HG03064 (cell line): Measurements from ENCODE around the gene DYNC1H1.

Experiments
- ATAC-seq: cut with Tn5 transposase; IDR thresholded peaks from one replicate; pipeline ENCODE4 v1.9.1; 2021; ENCODE audit warnings: low read depth; ENCODE audit not compliant: unreplicated experiment

Gene DYNC1H1

DNA sequence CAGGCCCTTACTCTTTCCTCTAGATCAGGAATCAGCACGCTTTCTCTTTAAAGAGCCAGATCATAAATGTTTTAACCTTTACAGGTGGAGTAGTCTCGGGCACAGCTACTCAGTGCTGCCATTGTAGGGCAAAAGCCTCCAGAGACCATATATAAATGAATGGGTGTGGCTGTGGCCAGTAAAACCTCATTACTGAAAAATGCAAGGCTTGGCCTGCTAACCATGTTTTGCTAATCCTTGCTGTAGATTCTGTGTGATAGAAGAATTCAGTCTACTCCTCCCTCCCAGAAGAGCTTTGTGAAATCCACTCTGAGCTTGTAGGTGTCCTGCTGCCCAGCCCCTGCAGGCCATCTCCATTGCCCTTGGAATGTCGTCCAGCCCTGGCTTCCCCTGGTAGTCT lies 64.4 kb downstream of the DYNC1H1 start:
- ATAC-seq = no peak

DNA sequence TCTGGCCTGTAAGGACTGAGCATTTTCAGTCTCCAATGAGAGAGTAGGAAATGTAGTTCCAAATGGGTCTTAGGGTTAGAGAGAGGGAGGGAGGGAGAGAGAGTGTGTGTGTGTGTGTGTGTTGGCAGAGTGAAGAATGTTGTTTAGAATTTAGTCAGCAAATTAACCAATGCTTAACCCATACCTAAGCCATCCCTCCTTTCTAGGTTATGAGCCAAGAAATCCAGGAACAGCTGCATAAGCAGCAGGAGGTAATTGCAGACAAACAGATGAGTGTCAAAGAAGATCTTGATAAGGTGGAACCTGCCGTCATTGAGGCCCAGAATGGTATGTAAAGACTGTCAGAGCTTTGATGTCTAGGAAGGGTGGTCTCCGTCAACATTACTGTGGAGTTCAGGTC lies 65.6 kb downstream of the DYNC1H1 start:
- ATAC-seq = no peak

DNA sequence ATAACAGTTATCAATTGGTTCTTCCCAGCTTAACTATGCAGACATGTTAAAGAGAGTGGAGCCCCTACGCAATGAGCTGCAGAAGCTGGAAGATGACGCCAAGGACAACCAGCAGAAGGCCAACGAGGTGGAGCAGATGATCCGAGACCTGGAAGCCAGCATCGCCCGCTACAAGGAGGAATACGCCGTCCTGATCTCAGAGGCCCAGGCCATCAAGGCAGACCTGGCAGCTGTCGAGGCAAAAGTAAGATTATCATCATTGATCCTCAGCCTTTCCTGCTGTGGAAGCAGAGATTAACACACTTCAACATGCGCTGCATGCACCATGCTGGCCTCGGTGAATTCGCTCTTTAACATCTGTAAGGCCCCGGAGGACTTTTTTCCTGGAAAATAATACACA lies 68.9 kb downstream of the DYNC1H1 start:
- no peak for ATAC-seq

DNA sequence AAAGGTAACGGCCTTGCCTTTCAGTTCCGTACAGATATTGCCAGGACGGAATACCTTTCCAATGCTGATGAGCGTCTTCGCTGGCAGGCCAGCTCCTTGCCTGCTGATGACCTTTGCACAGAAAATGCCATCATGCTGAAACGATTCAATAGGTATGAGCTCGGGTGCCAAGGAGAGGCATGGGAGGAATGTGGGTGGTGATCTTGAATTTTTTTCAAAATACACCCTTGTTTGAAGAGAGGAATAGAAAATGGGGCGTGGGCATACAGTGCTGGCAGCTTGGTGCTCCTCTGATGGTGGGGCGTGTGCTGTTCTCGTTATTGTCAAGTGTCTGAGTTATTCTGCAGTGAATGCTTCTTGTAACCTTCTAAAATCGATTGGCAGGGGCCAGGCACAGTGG lies 69.9 kb downstream of the DYNC1H1 start:
- no peak for ATAC-seq

DNA sequence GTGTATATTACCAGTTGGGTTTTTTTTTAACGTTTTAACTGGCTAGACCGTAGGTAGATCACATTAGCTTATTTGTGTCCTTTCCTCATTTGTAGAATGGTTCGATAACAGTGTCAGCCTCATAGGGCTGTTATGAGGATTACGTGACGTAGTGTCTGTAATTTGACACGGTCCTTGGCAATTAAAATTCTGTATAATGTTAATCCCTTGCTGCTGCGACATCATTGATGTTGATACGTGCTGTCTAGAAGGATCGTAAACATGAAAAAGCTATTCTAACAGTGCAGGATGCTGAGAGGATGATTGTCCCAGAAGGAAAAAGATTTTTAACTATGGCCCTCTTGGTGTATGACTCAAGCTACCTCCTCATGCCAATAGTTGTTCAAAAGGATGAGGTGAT lies 71.5 kb downstream of the DYNC1H1 start:
- ATAC-seq = no peak

DNA sequence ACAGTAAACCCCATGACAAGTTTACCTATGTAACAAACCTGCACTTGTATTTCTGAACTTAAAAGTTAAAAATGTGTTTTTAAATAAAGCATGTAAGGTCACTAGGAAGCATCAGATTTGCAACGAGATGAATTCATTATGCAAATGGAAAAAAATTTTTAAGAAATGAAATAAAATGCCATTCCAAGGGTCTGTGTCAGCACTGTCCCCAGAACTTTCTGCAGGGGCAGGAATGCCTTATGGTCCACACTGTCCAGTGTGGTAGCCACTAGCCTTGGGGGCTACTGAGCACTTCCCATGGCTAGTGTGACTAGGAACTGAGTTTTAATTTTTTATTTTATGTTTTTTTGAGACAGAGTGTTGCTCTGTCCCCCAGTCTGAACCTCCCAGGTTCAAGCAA lies 73.3 kb downstream of the DYNC1H1 start:
- no peak for ATAC-seq

DNA sequence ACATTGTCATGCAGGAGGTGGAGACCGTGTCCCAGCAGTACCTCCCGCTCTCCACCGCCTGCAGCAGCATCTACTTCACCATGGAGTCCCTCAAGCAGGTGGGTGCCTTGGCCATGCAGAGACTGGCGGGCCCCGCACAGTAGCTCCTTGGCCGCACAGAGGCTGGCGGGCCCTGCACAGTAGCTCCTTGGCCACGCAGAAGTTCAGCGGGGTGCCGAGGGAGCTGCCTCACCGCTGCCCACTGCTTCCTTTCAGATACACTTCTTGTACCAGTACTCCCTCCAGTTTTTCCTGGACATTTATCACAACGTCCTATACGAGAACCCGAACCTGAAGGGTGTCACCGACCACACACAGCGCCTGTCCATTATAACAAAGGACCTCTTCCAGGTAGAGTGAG lies 74.8 kb downstream of the DYNC1H1 start:
- ATAC-seq = no peak

DNA sequence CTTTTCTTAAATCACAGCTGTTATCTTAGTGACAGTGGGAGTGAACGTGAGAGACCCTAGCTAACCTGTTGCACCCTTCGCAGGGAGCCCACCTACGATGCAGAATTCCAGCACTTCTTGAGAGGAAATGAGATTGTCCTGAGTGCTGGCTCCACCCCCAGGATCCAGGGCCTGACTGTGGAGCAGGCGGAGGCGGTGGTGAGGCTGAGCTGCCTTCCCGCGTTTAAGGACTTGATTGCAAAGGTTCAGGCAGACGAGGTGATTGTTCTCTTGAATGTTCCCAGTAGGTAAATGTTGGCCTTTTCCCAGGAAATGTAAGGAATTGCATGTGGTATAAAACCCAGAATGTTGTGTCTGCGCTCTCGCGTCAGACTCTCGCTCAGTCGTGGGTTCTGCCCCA lies 75.8 kb downstream of the DYNC1H1 start:
- no peak for ATAC-seq

DNA sequence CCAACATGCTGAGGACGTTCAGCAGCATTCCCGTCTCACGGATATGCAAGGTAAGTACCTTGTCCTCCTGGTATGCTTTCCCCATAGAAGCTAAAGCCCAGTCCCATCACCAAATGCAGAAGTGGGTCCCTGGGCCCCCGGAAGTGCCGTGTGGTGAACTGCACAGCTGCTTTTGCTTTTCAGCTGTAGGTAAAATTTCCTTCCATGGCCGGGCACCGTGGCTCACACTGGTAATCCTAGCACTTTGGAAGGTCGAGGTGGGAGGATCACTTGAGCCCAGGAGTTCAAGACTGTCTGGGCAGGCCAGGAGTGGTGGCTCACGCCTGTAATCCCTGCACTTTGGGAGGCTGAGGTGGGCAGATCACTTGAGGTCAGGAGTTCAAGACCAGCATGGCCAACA lies 78.3 kb downstream of the DYNC1H1 start:
- no peak for ATAC-seq

DNA sequence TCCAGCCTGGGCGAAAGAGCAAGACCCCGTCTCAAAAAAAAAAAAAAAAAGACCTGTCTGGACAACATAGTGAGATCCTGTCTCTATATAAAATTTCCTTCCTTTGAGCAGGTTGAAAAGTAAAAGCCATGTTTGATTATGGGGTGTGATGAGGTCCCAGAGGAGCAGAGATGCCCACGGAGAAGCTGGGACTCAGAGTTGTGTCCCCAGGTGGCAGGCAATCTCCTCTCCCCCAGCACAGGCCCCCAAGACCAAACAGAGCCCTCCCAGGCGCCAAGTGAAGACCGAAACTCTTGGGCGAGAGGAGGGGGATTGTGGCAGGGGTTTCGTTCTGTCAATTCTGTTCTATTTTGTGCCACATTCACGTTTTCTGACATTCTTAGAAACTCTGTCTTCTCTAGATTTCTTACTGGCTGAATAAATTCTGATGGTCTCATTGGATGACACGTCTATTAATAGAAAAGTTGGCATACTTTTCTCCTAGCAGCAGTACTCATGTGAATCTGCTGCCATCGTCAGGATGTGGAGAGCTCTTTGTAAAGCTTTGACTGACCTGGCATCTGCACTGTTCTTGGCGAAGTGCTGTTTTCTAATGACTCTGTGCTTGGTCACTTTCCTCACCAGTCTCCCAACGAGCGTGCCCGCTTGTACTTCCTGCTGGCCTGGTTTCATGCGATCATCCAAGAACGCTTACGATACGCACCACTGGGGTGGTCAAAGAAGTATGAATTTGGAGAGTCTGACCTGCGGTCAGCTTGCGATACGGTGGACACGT lies 79.1 kb downstream of the DYNC1H1 start:
- ATAC-seq = no peak

DNA sequence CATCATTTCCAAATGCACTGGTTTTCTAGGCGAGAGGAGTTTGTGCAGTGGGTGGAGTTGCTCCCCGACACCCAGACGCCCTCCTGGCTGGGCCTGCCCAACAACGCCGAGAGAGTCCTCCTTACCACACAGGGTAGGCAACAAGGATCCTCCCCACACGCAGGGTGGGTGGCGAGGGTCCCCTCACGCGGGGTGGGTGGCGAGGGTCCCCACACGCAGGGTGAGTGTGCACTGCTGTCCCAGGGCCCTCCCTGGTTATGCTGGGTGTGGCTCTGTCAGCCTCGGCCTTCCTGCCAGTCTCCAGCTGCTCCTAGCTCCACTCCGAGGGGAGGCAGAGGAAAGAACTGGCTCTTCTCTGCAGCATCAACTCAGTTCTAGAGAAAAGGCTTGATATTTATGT lies 80.2 kb downstream of the DYNC1H1 start:
- no peak for ATAC-seq

DNA sequence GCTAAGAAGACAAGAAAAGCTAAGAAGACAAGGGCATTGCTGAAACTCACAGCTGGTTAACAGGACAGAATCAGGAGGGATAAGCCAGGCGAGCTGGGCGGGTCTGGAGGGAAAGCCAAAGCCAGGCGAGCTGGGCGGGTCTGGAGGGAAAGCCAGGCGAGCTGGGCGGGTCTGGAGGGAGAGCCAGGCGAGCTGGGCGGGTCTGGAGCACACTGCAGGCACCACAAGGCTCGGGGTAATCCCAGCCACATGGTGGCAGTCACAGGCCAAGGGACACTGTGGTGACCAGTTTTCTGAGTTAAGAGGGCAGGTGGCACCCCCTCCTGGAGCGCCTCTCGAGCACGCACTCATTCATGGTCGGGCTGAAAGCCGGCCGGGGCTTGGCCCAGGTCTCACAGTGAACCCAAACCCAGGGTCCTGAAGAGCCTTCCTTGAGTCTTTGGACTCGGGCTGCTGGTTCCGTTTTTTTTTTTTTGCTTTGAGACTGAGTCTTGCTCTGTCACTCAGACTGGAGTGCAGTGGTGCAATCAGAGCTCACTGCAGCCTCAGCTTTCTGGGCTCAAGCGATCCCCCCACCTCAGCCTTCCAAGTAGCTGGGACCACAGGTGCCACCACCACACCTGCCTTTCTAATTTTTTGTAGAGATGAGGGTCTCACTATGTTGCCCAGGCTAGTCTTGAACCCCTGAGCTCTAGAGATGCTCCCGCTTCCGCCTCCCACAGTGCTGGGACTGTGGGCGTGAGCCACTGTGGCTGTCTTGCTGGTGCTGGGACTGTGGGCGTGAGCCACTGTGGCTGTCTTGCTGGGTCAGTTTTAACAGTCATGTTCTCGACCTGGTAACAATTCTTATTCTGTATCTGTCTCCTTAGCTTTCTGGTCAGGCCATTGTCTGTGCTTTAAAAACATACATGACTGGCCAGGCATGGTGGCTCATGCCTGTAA lies 82.2 kb downstream of the DYNC1H1 start:
- ATAC-seq = no peak

DNA sequence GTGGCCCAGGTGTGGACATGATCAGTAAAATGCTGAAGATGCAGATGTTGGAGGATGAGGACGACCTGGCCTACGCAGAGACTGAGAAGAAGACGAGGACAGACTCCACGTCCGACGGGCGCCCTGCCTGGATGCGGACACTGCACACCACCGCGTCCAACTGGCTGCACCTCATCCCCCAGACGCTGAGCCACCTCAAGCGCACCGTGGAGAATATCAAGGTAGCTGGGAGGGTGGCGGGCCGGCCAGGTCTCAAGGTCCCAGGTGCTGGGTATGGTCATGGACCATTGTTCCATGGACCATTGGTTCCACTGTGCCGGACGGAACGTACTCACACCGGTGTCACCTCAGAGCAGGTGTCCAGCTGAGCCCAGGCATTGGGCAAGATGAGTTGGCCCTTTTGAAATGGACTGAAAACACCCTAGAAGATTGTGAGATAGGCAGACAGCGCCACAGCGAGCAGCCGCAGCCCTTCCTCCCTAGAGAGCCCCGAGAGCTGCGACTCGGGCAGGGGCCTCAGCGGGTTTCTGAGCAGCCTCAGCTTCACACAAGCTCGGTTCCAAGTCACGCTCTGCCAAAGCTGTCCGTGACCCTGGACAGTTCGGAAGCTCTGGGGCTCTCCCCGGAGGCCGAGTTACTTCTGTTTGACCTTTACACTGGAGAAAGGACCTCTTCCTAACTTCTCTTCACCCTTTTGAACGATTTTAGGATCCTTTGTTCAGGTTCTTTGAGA lies 83.6 kb downstream of the DYNC1H1 start:
- ATAC-seq = no peak

DNA sequence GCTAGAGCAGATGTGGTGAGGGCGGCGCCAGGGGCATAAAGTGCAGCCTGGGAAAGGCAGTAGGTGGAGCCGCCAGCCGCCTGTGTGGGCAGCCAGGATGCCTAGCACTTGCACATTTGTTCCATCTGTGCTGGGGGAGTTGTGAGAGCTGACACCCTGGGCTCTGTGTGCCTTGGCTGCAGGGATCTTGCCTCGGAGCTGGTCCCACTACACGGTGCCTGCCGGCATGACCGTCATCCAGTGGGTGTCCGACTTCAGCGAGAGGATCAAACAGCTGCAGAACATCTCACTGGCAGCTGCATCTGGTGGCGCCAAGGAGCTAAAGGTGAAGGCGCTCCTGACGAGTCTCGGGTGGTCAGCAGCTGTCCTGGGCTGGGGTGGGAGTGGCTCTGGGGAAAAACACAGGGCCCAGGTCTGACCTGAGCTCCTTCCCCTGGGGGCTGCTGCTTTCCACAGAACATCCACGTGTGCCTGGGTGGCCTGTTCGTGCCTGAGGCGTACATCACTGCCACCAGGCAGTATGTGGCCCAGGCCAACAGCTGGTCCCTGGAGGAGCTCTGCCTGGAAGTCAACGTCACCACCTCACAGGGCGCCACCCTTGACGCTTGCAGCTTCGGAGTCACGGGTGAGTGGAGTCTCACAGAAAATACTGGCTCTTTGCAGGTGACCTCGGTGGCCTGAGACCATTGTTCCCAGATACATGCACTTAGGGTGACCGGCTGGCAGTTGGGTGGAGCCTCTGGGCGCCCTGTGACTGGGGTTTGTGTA lies 85.1 kb downstream of the DYNC1H1 start:
- ATAC-seq = no peak

DNA sequence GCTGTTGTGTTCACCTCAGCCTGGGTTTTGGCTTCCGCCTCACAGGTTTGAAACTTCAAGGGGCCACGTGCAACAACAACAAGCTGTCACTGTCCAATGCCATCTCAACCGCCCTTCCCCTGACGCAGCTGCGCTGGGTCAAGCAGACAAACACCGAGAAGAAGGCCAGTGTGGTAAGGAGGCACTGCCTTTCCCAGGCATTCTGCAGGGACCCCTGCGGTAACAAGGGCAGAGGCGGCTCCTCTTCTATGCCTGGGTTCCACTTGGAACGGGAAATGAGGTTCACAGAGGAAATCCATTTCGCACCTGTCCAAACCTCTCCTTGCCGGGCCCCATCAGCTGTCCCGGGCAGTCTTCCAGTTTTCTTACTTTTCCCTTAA lies 85.6 kb downstream of the DYNC1H1 start:
- ATAC-seq = no peak

DNA sequence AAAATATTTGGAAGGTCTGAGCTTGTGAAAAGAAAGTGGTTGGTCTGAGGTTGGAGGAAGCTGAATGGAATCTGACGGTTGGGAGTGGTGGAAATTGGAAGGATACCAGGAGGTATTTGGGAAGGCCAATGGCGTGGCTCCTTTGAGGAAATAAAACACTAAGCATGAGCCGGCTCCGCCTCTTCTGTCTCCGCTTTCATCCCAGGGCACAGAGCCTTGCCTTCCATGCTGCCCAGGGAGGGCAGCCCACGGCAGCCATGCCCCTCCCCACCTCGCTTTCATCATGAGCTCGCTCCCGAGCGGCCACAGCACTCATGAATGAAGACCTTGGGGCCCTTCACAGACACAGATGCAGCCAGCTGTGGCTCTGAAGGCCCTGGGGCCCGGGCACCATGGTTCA lies 86.3 kb downstream of the DYNC1H1 start:
- ATAC-seq = no peak

DNA sequence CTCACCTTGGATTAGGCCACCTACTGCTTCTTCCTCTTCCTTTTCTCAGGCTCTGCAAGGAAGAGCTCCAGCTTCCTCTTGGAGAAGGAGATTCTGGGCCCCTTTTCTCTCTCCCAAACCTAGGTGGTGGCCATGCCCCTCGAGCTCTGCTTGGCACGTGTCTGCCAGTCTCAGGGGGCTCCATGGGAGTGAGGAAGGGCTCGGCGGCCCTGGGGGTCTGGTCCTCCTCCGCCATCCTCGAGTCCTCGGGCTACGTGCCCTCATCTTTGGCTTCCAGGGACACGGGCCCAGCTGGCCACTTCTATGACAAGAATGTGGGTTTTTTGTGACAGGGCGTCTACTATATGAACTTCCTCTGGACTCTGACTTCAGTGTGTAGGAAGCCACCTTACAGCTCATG lies 88.1 kb downstream of the DYNC1H1 start:
- no peak for ATAC-seq

DNA sequence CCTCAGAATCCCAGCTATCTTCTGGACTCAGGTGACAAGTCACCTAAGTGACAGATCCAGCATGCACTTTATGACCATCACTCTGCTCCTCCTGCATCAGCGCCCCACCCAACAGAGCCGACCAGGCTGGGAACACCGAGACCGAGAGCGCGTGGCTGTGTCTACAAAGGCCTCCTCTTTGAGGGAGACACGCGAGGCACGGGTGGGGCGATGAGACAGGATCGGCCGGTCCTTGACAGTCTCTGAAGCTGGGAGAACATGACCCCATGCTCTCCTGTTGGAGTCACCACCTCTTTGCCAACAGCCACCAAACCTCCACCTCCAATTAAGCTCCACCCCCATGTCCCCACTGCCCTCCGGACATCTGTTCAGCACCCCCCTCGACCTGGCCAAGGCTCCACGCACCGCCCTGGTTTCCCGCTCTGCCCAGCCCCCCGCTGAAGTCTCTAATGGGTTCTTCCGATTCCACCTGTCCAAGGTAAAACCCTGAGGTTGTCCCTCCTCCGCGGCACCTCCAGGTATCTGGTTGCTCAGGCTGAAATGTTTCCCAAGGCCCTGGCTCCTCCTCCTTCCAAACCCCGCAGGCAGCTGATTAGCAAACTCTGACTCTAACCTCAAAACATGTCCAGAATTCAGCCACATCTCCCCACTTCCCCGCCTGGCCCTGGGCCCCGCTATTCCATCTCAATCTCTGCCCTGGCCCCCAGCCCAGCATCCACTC lies 91.0 kb downstream of the DYNC1H1 start:
- no peak for ATAC-seq

DNA sequence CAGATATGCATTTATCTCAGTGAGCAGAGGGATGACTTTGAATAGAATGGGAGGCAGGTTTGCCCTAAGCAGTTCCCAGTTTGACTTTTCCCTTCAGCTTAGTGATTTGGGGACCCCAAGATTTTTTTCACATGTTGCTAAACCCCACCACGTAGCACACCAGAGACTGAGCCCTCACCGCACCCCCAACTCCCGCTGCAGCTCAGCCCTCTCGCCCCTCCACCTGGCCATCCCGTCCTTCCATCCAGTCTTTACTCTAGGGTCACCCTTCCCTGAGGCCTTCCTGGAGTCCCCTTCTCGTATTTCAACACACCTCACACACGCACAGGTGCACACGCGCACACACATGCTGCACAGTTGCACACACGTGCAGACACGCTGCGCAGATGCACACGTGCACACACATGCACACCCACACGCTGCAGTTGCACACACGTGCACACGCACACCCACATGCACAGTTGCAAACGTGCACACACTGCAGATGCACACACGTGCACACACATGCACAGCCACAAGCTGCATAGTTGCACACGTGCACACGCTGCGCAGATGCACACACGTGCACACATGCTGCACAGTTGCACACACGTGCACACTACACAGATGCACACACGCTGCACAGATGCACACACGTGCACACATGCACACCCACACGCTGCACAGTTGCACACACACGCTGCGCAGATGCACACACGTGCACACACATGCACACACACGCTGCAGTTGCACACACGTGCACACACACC lies 92.5 kb downstream of the DYNC1H1 start:
- no peak for ATAC-seq
